NT2/D1 (cell line): ENCODE data around the gene SLC16A12.
A peak's percentile ranks its signal among the peaks of the same experiment; 100 is the strongest.
"Not testable (repeated sequence)": the region's sequence is repeated elsewhere in the genome, so short reads cannot be mapped to it uniquely, and the experiment has no call there.

Experiments
- DNase-seq: peaks from one replicate; pipeline ENCODE4 v3.0.0-alpha.2; 2011; ENCODE audit warnings: low read depth, low spot score
- H3K27me3 ChIP-seq: 2 replicates; pipeline ENCODE4 v1.6.0; 2011; ENCODE audit warnings: mild to moderate bottlenecking; ENCODE audit not compliant: insufficient read length, insufficient read depth
- H3K36me3 ChIP-seq: 2 replicates; pipeline ENCODE4 v1.6.1; 2011; ENCODE audit warnings: mild to moderate bottlenecking, low read length, mixed read lengths; ENCODE audit not compliant: insufficient read depth, insufficient read length
- H3K4me1 ChIP-seq: 2 replicates; pipeline ENCODE4 v1.5.1; 2011; ENCODE audit not compliant: insufficient read depth, insufficient read length
- H3K4me3 ChIP-seq: 2 replicates; pipeline ENCODE4 v1.5.1; 2011; ENCODE audit warnings: low read depth; ENCODE audit not compliant: insufficient read length
- H3K9ac ChIP-seq: 2 replicates; pipeline ENCODE4 v1.6.0; 2011; ENCODE audit warnings: low read depth; ENCODE audit not compliant: insufficient read length
- H3K9me3 ChIP-seq: 2 replicates; pipeline ENCODE4 v1.5.1; 2011; ENCODE audit warnings: mild to moderate bottlenecking, low read length; ENCODE audit not compliant: insufficient read depth
- SUZ12 ChIP-seq: IDR thresholded peaks from 2 replicates; pipeline ENCODE4 v1.6.1; 2011; ENCODE audit not compliant: insufficient read length, insufficient read depth; ENCODE audit errors: extremely low read depth
- YY1 ChIP-seq: IDR thresholded peaks from 2 replicates; pipeline ENCODE4 v1.6.1; 2011; ENCODE audit not compliant: insufficient read length, insufficient read depth
- ZNF274 ChIP-seq: IDR thresholded peaks from 2 replicates; pipeline ENCODE4 v1.6.1; 2011; ENCODE audit warnings: mild to moderate bottlenecking, low read depth, low read length

Gene SLC16A12

DNA sequence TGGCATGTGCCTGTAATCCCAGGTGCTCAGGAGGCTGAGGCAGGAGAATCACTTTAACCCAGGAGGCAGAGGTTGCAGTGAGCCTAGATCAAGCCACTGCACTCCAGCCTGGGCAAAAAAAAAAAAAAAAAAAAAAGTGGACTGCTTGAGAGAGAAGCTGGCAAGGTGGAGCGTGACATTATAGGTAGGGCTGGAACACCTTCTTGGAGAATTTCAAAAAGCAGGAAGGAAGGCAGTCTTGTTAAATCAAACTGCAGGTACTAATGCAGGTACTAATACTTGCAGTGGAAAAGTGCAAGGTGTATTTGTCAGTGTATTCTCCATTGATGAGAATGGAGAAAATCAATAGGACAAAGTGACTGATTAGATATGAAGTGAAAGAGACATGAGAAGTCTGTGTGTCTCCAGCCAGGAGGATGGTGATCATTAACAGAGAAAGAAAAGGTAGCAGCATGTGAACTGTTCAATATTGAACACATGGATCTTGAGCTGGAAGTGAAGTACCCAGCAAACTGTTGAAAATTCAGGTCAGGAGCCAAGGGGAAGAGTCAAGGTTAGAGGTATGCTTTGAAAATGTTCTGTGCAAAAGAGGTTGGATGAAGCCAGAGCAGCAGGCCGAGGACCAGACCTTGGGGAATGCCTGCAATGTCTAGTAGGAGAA lies 12.6 kb upstream of the SLC16A12 start:
- Histone ChIP-seq H3K36me3 (no peaks in the 10 kb centered on the region), H3K27me3 (no peaks in the 10 kb centered on the region), H3K9me3 (no peaks in the 10 kb centered on the region), H3K9ac (no peak overlapping the region), H3K4me1 (no peaks in the 10 kb centered on the region), H3K4me3 (no peak overlapping the region)
- no peak for DNase-seq
- TF ChIP-seq YY1 (no peak), SUZ12 (no peak), ZNF274 (no peak)

DNA sequence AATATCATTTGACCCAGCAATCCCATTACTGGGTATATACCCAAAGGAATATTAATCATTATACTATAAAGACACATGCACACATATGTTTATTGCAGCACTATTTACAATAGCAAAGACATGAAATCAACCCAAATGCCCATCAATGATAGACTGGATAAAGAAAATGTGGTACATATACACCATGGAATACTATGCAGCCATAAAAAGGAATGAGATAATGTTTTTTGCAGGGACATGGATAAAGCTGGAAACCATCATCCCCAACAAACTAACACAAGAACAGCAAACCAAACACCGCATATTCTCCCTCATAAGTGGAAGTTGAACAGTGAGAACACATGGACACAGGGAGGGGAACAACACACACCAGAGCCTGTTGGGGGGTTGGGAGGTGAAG lies 11.3 kb upstream of the SLC16A12 start:
- not testable (repeated sequence) for H3K9me3 ChIP-seq, H3K4me1 ChIP-seq, H3K27me3 ChIP-seq, H3K9ac ChIP-seq, H3K36me3 ChIP-seq, H3K4me3 ChIP-seq, DNase-seq

DNA sequence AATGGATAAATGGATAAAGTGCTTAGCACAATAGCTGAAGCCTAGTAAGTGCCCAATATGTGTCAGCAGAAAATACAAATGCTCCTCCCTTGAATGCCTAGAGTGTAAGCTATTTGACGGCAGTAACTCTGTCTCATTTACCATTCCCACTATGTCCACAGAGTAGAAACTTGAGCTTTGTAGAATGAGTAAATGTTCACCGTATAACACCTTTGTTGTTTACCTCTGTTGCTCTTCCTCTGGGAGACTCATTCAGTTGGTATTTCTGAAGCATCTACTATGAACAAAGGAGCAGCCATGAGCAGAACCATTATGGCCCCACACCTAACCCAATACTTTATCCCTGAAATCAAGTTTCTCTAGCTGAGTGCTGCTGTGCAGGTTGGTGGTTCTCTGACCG lies 8.4 kb upstream of the SLC16A12 start:
- no peak overlapping the region for H3K4me3 ChIP-seq
- no peak overlapping the region for H3K9ac ChIP-seq
- H3K9me3 ChIP-seq, result no peaks in the 10 kb centered on the region
- no peaks in the 10 kb centered on the region for H3K27me3 ChIP-seq
- no peaks in the 10 kb centered on the region for H3K36me3 ChIP-seq
- DNase-seq, result no peak
- H3K4me1 ChIP-seq, result no peaks in the 10 kb centered on the region
- TF ChIP-seq SUZ12, result no peak
- TF ChIP-seq YY1, result no peak
- TF ChIP-seq ZNF274, result no peak

DNA sequence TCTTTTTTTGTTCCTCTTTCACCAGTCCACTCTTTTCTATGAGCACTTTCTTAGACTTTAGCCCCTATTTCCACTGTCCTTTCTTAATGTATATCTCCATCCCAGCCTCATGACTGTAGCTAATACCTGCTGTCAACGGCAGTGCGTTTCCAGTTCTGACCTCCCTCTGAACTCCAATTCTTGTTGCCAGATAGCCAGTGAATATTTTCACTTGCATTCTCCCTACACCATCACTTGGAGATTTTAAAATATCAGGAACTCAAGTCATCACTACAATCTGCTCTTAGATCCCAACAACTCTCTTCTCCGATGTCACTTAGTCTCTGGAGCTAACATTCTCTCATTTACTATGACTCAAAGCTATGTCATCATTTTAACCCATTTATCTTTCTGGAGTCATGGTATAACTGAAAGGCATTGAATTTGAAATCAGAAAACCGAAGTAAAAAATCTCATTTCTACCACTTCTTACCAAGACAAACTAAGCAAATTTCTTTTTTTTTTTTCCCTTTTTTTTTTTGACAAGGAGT lies 5.1 kb upstream of the SLC16A12 start:
- Histone ChIP-seq H3K9ac (no peak overlapping the region), H3K27me3 (no peaks in the 10 kb centered on the region), H3K36me3 (no peaks in the 10 kb centered on the region), H3K4me3 (no peak overlapping the region), H3K9me3 (no peaks in the 10 kb centered on the region), H3K4me1 (peaks cover 2% of the 10 kb centered on the region)
- TF ChIP-seq SUZ12 (no peak), ZNF274 (no peak), YY1 (no peak)
- DNase-seq, result no peak

DNA sequence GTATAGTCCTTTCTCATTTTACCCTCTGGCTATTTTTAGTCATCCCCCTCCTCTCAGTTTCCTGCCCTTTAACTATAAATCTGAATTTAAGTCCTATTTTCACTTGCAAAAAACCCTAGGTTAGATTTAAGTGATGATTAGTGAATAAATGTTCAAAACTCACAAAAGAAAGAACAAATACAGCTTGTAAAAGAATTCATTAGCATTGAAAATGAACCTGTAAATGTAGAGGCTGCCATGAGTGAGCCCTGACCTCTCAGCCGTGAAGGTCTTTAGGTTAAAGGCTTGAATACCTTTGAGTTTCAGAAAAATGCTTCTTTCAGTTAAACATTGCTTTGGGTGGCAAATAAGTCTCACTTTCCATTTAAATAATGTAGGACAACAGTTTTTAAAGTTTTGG lies 2.0 kb upstream of the SLC16A12 start:
- Histone ChIP-seq H3K4me1 (peaks cover 2% of the 10 kb centered on the region), H3K9ac (no peak overlapping the region), H3K4me3 (no peak overlapping the region), H3K27me3 (peaks cover 13% of the 10 kb centered on the region), H3K36me3 (no peaks in the 10 kb centered on the region), H3K9me3 (no peaks in the 10 kb centered on the region)
- DNase-seq, result no peak
- TF ChIP-seq SUZ12, result no peak
- no peak for TF ChIP-seq YY1
- no peak for TF ChIP-seq ZNF274

DNA sequence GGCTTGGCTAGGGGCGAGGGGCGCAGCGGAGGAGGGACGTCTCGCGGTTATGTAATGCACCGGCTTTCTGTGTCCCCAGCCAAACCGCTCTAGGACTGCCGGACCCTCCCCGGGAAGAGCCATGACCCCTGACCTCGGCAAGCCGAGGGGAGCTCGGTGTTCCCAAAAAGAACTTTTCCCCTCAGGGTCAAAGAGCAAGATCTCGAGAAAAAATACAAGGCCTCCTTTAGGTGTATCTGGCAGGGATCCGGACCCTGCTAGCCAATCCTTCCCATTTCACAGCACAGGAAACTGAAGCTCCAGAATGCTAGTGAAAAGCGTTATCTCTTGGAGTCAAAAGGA lies 590 bp upstream of the SLC16A12 start:
- H3K9ac ChIP-seq, result peak overlapping the region; percentile 76

DNA sequence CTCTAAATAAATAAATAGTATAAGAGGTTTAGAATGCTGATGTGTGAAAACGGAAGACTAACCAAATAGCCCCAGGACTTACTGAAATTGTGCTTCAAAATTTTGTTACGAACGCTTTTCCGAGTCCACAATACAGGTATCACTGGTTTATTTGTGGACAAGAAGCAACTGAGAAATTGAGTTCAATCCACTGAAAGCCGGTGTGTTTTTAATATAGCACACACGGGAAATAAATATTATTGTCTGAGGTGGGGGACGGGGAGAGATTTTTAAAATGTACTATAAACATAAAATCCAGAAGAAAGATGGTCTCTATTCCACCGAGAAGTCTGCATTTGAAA lies 598 bp downstream of the SLC16A12 start:
- Histone ChIP-seq H3K27me3 (peaks cover 13% of the 10 kb centered on the region), H3K4me3 (peak overlapping the region; percentile 62), H3K9me3 (no peaks in the 10 kb centered on the region), H3K36me3 (no peaks in the 10 kb centered on the region), H3K9ac (peak overlapping the region; percentile 76), H3K4me1 (peaks cover 2% of the 10 kb centered on the region)
- TF ChIP-seq ZNF274, result no peak
- no peak for TF ChIP-seq SUZ12
- no peak for TF ChIP-seq YY1
- no peak for DNase-seq

More for the DNA sequence above, 590 bp upstream of the SLC16A12 start:
- no peak for TF ChIP-seq SUZ12
- no peak for TF ChIP-seq YY1
- no peak for TF ChIP-seq ZNF274
- DNase-seq, result no peak
- H3K9me3 ChIP-seq, result no peaks in the 10 kb centered on the region
- peaks cover 13% of the 10 kb centered on the region for H3K27me3 ChIP-seq
- H3K36me3 ChIP-seq, result no peaks in the 10 kb centered on the region
- peak overlapping the region; percentile 62 for H3K4me3 ChIP-seq
- H3K4me1 ChIP-seq, result peaks cover 2% of the 10 kb centered on the region
